Endothelial cell of umbilical vein (primary cell): ENCODE data around the gene RALGPS1. TPM values are rescaled to one million over a fixed set of nuclear protein-coding genes. Genes with fewer than 3 reads are reported as not detected.

ENCODE experiments used
- BruUV-seq: library from RNA; stranded (reverse); fragments of 400-500 nt; replicated peaks from 2 replicates; lab custom pipeline; 2021; lab: Mats Ljungman, UMichigan
- CTCF ChIA-PET: fragments of 300-600, 350-600 bp; sonication (Branson Sonifier 250); formaldehyde crosslinking; loops from one replicate; lab custom pipeline; 2021; ENCODE audit warnings: antibody characterized with exemption, inconsistent platforms; lab: Charles Lee
- POLR2A ChIA-PET: fragments of 300-600, 350-600 bp; sonication (Branson Sonifier 250); formaldehyde crosslinking; loops from one replicate; lab custom pipeline; 2021; ENCODE audit warnings: antibody characterized with exemption, inconsistent platforms; lab: Charles Lee
- DNase-seq: peaks from one replicate; pipeline ENCODE4 v3.0.0-alpha.2; 2011; ENCODE audit warnings: low read depth, low spot score
- FAIRE-seq: peaks from 2 replicates; lab custom pipeline; 2011; peaks lifted over from hg19 to GRCh38; lab: Jason Lieb, UNC
- H2AFZ ChIP-seq: 2 replicates; pipeline ENCODE4 v1.6.0; 2012; ENCODE audit warnings: low read depth, low read length, control low read depth, inconsistent platforms
- H3K27ac ChIP-seq: 2 replicates; pipeline ENCODE4 v1.5.1; 2011; ENCODE audit warnings: low read depth, mild to moderate bottlenecking, control low read depth, low read length, moderate library complexity; ENCODE audit not compliant: insufficient read depth
- H3K27me3 ChIP-seq, 2 experiments: 2 replicates each; pipeline versions ENCODE4 v1.6.0 to v1.6.1; 2011; ENCODE audit warnings: low read length in 2 of 2, mixed read lengths in 1 of 2; ENCODE audit not compliant: control insufficient read depth in 2 of 2, insufficient read depth in 2 of 2
- H3K36me3 ChIP-seq, 2 experiments: 2 replicates in 1 of 2; 3 replicates in 1 of 2; pipeline ENCODE4 v1.5.1; 2011; ENCODE audit warnings: low read length in 2 of 2, mild to moderate bottlenecking in 1 of 2, moderate library complexity in 1 of 2; ENCODE audit not compliant: control insufficient read depth in 2 of 2, insufficient read depth in 2 of 2; ENCODE audit errors: extremely low read depth in 1 of 2
- H3K4me1 ChIP-seq: 3 replicates; pipeline ENCODE4 v1.5.1; 2011; ENCODE audit warnings: mild to moderate bottlenecking, low read length; ENCODE audit not compliant: control insufficient read depth, insufficient read depth; ENCODE audit errors: extremely low read depth
- H3K4me2 ChIP-seq: 2 replicates; pipeline ENCODE4 v1.6.1; 2011; ENCODE audit warnings: low read length, control low read depth, mixed read lengths; ENCODE audit not compliant: insufficient read depth
- H3K4me3 ChIP-seq, 3 experiments: fragments of 200-600 bp in 1 of 3; sonication (generic), shearing (Covaris generic) in 1 of 3; replicated peaks in 1 of 3; 2 replicates each; pipeline ENCODE4 v1.5.1; 2011 to 2016; ENCODE audit warnings: control low read depth in 3 of 3, low read length in 3 of 3, mild to moderate bottlenecking in 2 of 3, inconsistent platforms in 1 of 3, low read depth in 1 of 3, moderate library complexity in 1 of 3; ENCODE audit not compliant: insufficient read depth in 1 of 3
- H3K79me2 ChIP-seq: 2 replicates; pipeline ENCODE4 v1.6.0; 2012; ENCODE audit warnings: low read length, inconsistent platforms; ENCODE audit not compliant: control insufficient read depth, insufficient read depth
- H3K9ac ChIP-seq: replicated peaks from 2 replicates; pipeline ENCODE3; 2011; ENCODE audit warnings: low read length, control low read depth; ENCODE audit not compliant: insufficient read depth; ENCODE audit errors: extremely low read depth
- H3K9me1 ChIP-seq: replicated peaks from 3 replicates; pipeline ENCODE4 v1.6.0; 2011; ENCODE audit warnings: mild to moderate bottlenecking, low read length; ENCODE audit not compliant: control insufficient read depth, insufficient read depth; ENCODE audit errors: extremely low read depth
- H3K9me3 ChIP-seq: replicated peaks from 2 replicates; pipeline ENCODE4 v1.5.1; 2012; ENCODE audit warnings: low read length, inconsistent platforms; ENCODE audit not compliant: control insufficient read depth, insufficient read depth
- H4K20me1 ChIP-seq: replicated peaks from 2 replicates; pipeline ENCODE3; 2011; ENCODE audit warnings: mild to moderate bottlenecking, low read length; ENCODE audit not compliant: control insufficient read depth, insufficient read depth; ENCODE audit errors: extremely low read depth
- CTCF ChIP-seq, 2 donors: IDR thresholded peaks; 1 replicate in 1 of 2; 2 replicates in 1 of 2; pipeline ENCODE4 v1.5.1; 2011; ENCODE audit warnings: low read length in 2 of 2, mild to moderate bottlenecking in 2 of 2, moderate library complexity in 2 of 2, control low read depth in 1 of 2, inconsistent platforms in 1 of 2, low read depth in 1 of 2; ENCODE audit not compliant: insufficient read depth in 1 of 2; ENCODE audit errors: extremely low read depth in 1 of 2
- EZH2 ChIP-seq: IDR thresholded peaks from 2 replicates; pipeline ENCODE4 v1.6.1; 2012; ENCODE audit warnings: borderline replicate concordance, low read depth, mild to moderate bottlenecking, moderate library complexity, low read length, inconsistent platforms; ENCODE audit not compliant: severe bottlenecking
- FOS ChIP-seq: IDR thresholded peaks from 2 replicates; pipeline ENCODE4 v1.6.1; 2011; ENCODE audit warnings: mild to moderate bottlenecking, low read length, moderate library complexity, borderline replicate concordance; ENCODE audit not compliant: insufficient read depth
- GATA2 ChIP-seq: IDR thresholded peaks from 2 replicates; pipeline ENCODE4 v1.7.0; 2011; ENCODE audit warnings: low read depth, mild to moderate bottlenecking, moderate library complexity, mixed read lengths, low read length; ENCODE audit not compliant: insufficient read length, insufficient read depth
- JUN ChIP-seq: IDR thresholded peaks from 2 replicates; pipeline ENCODE4 v1.6.1; 2011; ENCODE audit warnings: borderline replicate concordance, low read depth; ENCODE audit not compliant: insufficient read length, insufficient read depth
- MAX ChIP-seq: IDR thresholded peaks from 2 replicates; pipeline ENCODE4 v1.6.1; 2011; ENCODE audit not compliant: insufficient read depth, insufficient read length
- MYC ChIP-seq: IDR thresholded peaks from one replicate; pipeline ENCODE4 v1.6.1; 2011; ENCODE audit warnings: mild to moderate bottlenecking, low read depth, low read length
- POLR2A ChIP-seq: IDR thresholded peaks from 2 replicates; pipeline ENCODE4 v1.6.1; 2012; ENCODE audit warnings: low read depth, mild to moderate bottlenecking, control low read depth, low read length
- POLR2AphosphoS5 ChIP-seq: IDR thresholded peaks from 2 replicates; pipeline ENCODE4 v1.6.1; 2012; ENCODE audit warnings: low read depth, mild to moderate bottlenecking, control low read depth, low read length, moderate library complexity; ENCODE audit not compliant: insufficient read depth
- dilution Hi-C: fragments of 300-500 bp; cut with MboI; formaldehyde crosslinking; loops from one replicate; pipeline ENCODE4 v1.15.0; 2019; ENCODE audit warnings: low sequenced_read_pairs; ENCODE audit not compliant: extremely low pct_ligation_motif_present
- intact Hi-C: fragments of 100-400 bp; cut with micrococcal nuclease; formaldehyde crosslinking; loops from one replicate; pipeline ENCODE4 v1.10.0; 2022
- polyA plus RNA-seq, 4 experiments: library from polyadenylated mRNA; depleted of rRNA in 3 of 4; stranded (reverse) in 3 of 4; unstranded in 1 of 4; fragments of >200 nt; gene quantifications; 2 replicates each; pipeline versions ENCODE4 v1.2.1 to v1.2.3, GENCODE V29; 2011 to 2012; ENCODE audit warnings: missing spikeins in 1 of 4
- total RNA-seq: library from RNA; stranded (reverse); gene quantifications from 2 replicates; pipeline ENCODE4 v1.2.3, GENCODE V29; 2021

The RALGPS1 gene
- total and polyA plus RNA-seq, 2 donors (not counting 3 experiments of a cell fraction or from before 2014, with no cell fraction given) = 3.8 to 5.5 TPM

- no peaks in the 10 kb centered on the region for H3K9me3 ChIP-seq
- dilution Hi-C loops (no loop called here), intact Hi-C loops (no loop called here)
- no peaks in the 10 kb centered on the region for H4K20me1 ChIP-seq
- no peak for DNase-seq
- H3K9ac ChIP-seq = no peak overlapping the region
- H3K9me1 ChIP-seq = no peaks in the 10 kb centered on the region
- no peak for FAIRE-seq
- TF ChIP-seq JUN = no peak
- no peak for TF ChIP-seq MAX
- TF ChIP-seq EZH2 = no peak
- no peak for TF ChIP-seq POLR2AphosphoS5
- no peak for TF ChIP-seq GATA2
- TF ChIP-seq FOS = no peak
- no peak overlapping the region for H3K4me3 ChIP-seq
- H3K36me3 ChIP-seq = no peaks in the 10 kb centered on the region
- no TSS peak for BruUV-seq
- H3K4me2 ChIP-seq = no peak overlapping the region
- no peak overlapping the region for H2AFZ ChIP-seq
- peaks cover 0 to 1% of the 10 kb centered on the region in 2 experiments for H3K27me3 ChIP-seq
- no peaks in the 10 kb centered on the region for H3K4me1 ChIP-seq
- no peaks in the 10 kb centered on the region for H3K79me2 ChIP-seq
- POLR2A ChIA-PET = no interaction called here
- CTCF ChIA-PET = interaction anchor here (1.0 to 1.3 kb wide), 6 partner anchors 11 to 265 kb away, joined by 3 to 11 read pairs (median 5); no protein-coding TSS in a partner anchor
- no peak overlapping the region for H3K27ac ChIP-seq
Observed at GRCh38 chr9:127205952-127206351, 291.4 kb downstream of the RALGPS1 start.

- no peak for FAIRE-seq
- no peaks in the 10 kb centered on the region for H4K20me1 ChIP-seq
- no TSS peak for BruUV-seq
- H3K27ac ChIP-seq = no peak overlapping the region
- ChIA-PET POLR2A (no interaction called here), CTCF (no interaction called here)
- H2AFZ ChIP-seq = no peak overlapping the region
- intact Hi-C loops = no loop called here
- no peak for TF ChIP-seq MAX
- no peak for TF ChIP-seq MYC
- no peak for TF ChIP-seq EZH2
- no peak for TF ChIP-seq CTCF (IDR thresholded peaks at IDR 0.05; ENCODE audit: extremely low read depth in 1 of 2, insufficient read depth in 1 of 2, low read depth in 1 of 2, low read length in 2 of 2)
- TF ChIP-seq JUN = no peak
- TF ChIP-seq GATA2 = no peak
- TF ChIP-seq POLR2A = no peak
- no peak for TF ChIP-seq FOS
- no peak for TF ChIP-seq POLR2AphosphoS5
- H3K9me3 ChIP-seq = no peaks in the 10 kb centered on the region
- no peaks in the 10 kb centered on the region for H3K36me3 ChIP-seq
- H3K4me3 ChIP-seq = no peak overlapping the region
- peaks cover 0 to 4% of the 10 kb centered on the region in 2 experiments for H3K27me3 ChIP-seq
- dilution Hi-C loops = no loop called here
- H3K9me1 ChIP-seq = no peaks in the 10 kb centered on the region
- no peak overlapping the region for H3K4me2 ChIP-seq
- DNase-seq = no peak
- H3K79me2 ChIP-seq = no peaks in the 10 kb centered on the region
- no peak overlapping the region for H3K9ac ChIP-seq
- H3K4me1 ChIP-seq = no peaks in the 10 kb centered on the region
Observed at GRCh38 chr9:127206666-127207065, 292.1 kb downstream of the RALGPS1 start.
